ENCODE data around the gene CACNB4. TPM values are rescaled to one million over a fixed set of nuclear protein-coding genes. Genes with fewer than 3 reads are reported as not detected.
A peak's percentile ranks its signal among the peaks of the same experiment; 100 is the strongest.

Gene CACNB4
- total and polyA plus RNA-seq, 12 donors, result 0.09 to 0.95 (median 0.38) TPM

GRCh38 chr2:152099367-152100050 lies 665 bp upstream of the CACNB4 start:
- Histone ChIP-seq H3K9me3 (no peaks in the 10 kb centered on the region), H3K27ac (no peak overlapping the region), H3K4me1 (peaks cover 0 to 27% (median 13%) of the 10 kb centered on the region in 9 donors), H3K36me3 (no peaks in the 10 kb centered on the region), H3K27me3 (peaks cover 0 to 52% (median 16%) of the 10 kb centered on the region in 7 donors), H3K4me3 (peak overlapping the region; percentile 50 to 82 (median 66))
- intact Hi-C loops (cut with DNase I), result loop anchor here in 1 of 10 donors (5.0 kb wide), 1 partner anchor 62 kb away; no protein-coding TSS in a partner anchor
- 14 to 15% methylated on average over 19 of the region's 19 CpGs for WGBS, 2 donors
- no peak for TF ChIP-seq CTCF (IDR thresholded peaks at IDR 0.05)
- peak in 2 of 8 donors; percentile 12 to 23 for ATAC-seq
- no peak for DNase-seq

- DNase-seq, result peak; percentile 5 to 29
- Histone ChIP-seq H3K9me3 (no peaks in the 10 kb centered on the region), H3K4me1 (peaks cover 0 to 27% (median 13%) of the 10 kb centered on the region in 9 donors), H3K27me3 (peaks cover 0 to 52% (median 16%) of the 10 kb centered on the region in 7 donors), H3K36me3 (no peaks in the 10 kb centered on the region), H3K27ac (peak overlapping the region in 1 of 10 donors; percentile 6), H3K4me3 (peak overlapping the region; percentile 50 to 82 (median 66))
- intact Hi-C loops (cut with DNase I), result loop anchor here in 1 of 10 donors (5.0 kb wide), 1 partner anchor 61 kb away; no protein-coding TSS in a partner anchor
- no peak for TF ChIP-seq CTCF (IDR thresholded peaks at IDR 0.05)
- ATAC-seq, result peak; percentile 54 to 82 (median 72)
- 0 to 1% methylated on average over 52 of the region's 52 CpGs for WGBS, 2 donors
Measured at GRCh38 chr2:152097801-152098495, 896 bp downstream of the CACNB4 start.

GRCh38 chr2:152097290-152097800 lies 1.5 kb downstream of the CACNB4 start:
- peaks cover 0 to 52% (median 16%) of the 10 kb centered on the region in 7 donors for H3K27me3 ChIP-seq
- peak overlapping the region in 9 of 10 donors; percentile 50 to 82 (median 66) for H3K4me3 ChIP-seq
- DNase-seq, result peak in 1 of 2 donors; percentile 4
- peaks cover 0 to 27% (median 13%) of the 10 kb centered on the region in 9 donors for H3K4me1 ChIP-seq
- WGBS, 2 donors, result 6 to 9% methylated on average over 13 of the region's 13 CpGs
- intact Hi-C loops (cut with DNase I), result loop anchor here in 1 of 10 donors (5.0 kb wide), 1 partner anchor 60 kb away; no protein-coding TSS in a partner anchor
- no peaks in the 10 kb centered on the region for H3K36me3 ChIP-seq
- peak in 6 of 8 donors; percentile 31 to 56 (median 50) for ATAC-seq
- H3K27ac ChIP-seq, result peak overlapping the region in 1 of 10 donors; percentile 6
- no peak for TF ChIP-seq CTCF (IDR thresholded peaks at IDR 0.05)
- H3K9me3 ChIP-seq, result no peaks in the 10 kb centered on the region

- H3K9me3 ChIP-seq, result no peaks in the 10 kb centered on the region
- H3K4me1 ChIP-seq, result peaks cover 0 to 27% (median 13%) of the 10 kb centered on the region in 9 donors
- no peak overlapping the region for H3K4me3 ChIP-seq
- H3K36me3 ChIP-seq, result no peaks in the 10 kb centered on the region
- no peak for TF ChIP-seq CTCF (IDR thresholded peaks at IDR 0.05)
- H3K27ac ChIP-seq, result no peak overlapping the region
- intact Hi-C loops (cut with DNase I), result loop anchor here in 1 of 10 donors (5.0 kb wide), 1 partner anchor 58 kb away; no protein-coding TSS in a partner anchor
- ATAC-seq, result no peak
- no peak for DNase-seq
- 81% methylated on average over 1 of the region's 1 CpG for WGBS, 2 donors
- H3K27me3 ChIP-seq, result peaks cover 0 to 35% (median 5%) of the 10 kb centered on the region in 7 donors
Measured at GRCh38 chr2:152095146-152095545, 3.7 kb downstream of the CACNB4 start.

Data from heart right ventricle (tissue), 16 donors.